ENCODE measurements around the gene PHF21A. TPM values are rescaled to one million over a fixed set of nuclear protein-coding genes. Genes with fewer than 3 reads are reported as not detected.

Gene PHF21A
- polyA plus RNA-seq, 3 donors: 6.2 to 95.2 (median 14.0) TPM

GRCh38 chr11:46114378-46114777, 6.9 kb downstream of the PHF21A start:
- Histone ChIP-seq H3K36me3 (replicated peaks in 1 of 2; ENCODE audit: control insufficient read depth in 1 of 2, insufficient read depth in 2 of 2, low read length in 2 of 2) (no peaks in the 10 kb centered on the region), H2AFZ (ENCODE audit: insufficient read depth, low read depth, low read length, poor library complexity, severe bottlenecking) (no peak overlapping the region), H3K4me3 (replicated peaks in 1 of 3; ENCODE audit: low read depth in 2 of 3, low read length in 3 of 3) (no peak overlapping the region), H3K4me1 (ENCODE audit: control insufficient read depth in 1 of 2, insufficient read depth in 2 of 2, low read length in 2 of 2) (peaks cover 36 to 67% of the 10 kb centered on the region in 2 donors), H3K4me2 (replicated peaks; ENCODE audit: extremely low read depth, low read length, poor library complexity, severe bottlenecking) (no peak overlapping the region), H3K27ac (ENCODE audit: low read depth in 1 of 2, low read length in 2 of 2) (peak overlapping the region in 1 of 2 donors; percentile 63), H3K27me3 (ENCODE audit: control insufficient read depth in 2 of 2, insufficient read depth in 2 of 2, low read length in 2 of 2) (no peaks in the 10 kb centered on the region), H3K79me2 (ENCODE audit: insufficient read depth, low read length) (peaks cover 98% of the 10 kb centered on the region), H3K9ac (ENCODE audit: insufficient read depth, low read length, poor library complexity, severe bottlenecking) (no peak overlapping the region), H4K20me1 (ENCODE audit: insufficient read depth, low read length) (peaks cover 86% of the 10 kb centered on the region), H3K9me3 (replicated peaks in 1 of 2; ENCODE audit: control insufficient read depth in 1 of 2, insufficient read depth in 1 of 2, low read length in 2 of 2) (no peaks in the 10 kb centered on the region)
- TF ChIP-seq CTCF (IDR thresholded peaks at IDR 0.05): no peak
- Mint-ChIP-seq H3K4me3 (no peak overlapping the region), H3K9me3 (peaks cover 0 to 2% (median 0%) of the 10 kb centered on the region in 7 donors), H3K36me3 (peaks cover 3 to 13% of the 10 kb centered on the region in 2 donors), H3K27me3 (ENCODE audit: low read depth in 3 of 3) (no peaks in the 10 kb centered on the region), H3K4me1 (peaks cover 53% of the 10 kb centered on the region), H3K27ac (peak overlapping the region in 2 of 7 donors; percentile 51 to 73)
- no peak for DNase-seq
- no CpG with 5 or more reads among the region's 4 CpGs for WGBS (ENCODE audit: insufficient coverage)
- intact Hi-C loops (cut with micrococcal nuclease): no loop called here

GRCh38 chr11:46112961-46113607, 8.2 kb downstream of the PHF21A start:
- Histone ChIP-seq H3K27ac (ENCODE audit: low read depth in 1 of 2, low read length in 2 of 2) (no peak overlapping the region), H3K9me3 (replicated peaks in 1 of 2; ENCODE audit: control insufficient read depth in 1 of 2, insufficient read depth in 1 of 2, low read length in 2 of 2) (no peaks in the 10 kb centered on the region), H3K27me3 (ENCODE audit: control insufficient read depth in 2 of 2, insufficient read depth in 2 of 2, low read length in 2 of 2) (no peaks in the 10 kb centered on the region), H3K4me3 (replicated peaks in 1 of 3; ENCODE audit: low read depth in 2 of 3, low read length in 3 of 3) (peak overlapping the region in 1 of 3 experiments; percentile 16), H3K79me2 (ENCODE audit: insufficient read depth, low read length) (peaks cover 100% of the 10 kb centered on the region), H3K36me3 (replicated peaks in 1 of 2; ENCODE audit: control insufficient read depth in 1 of 2, insufficient read depth in 2 of 2, low read length in 2 of 2) (no peaks in the 10 kb centered on the region), H3K4me2 (replicated peaks; ENCODE audit: extremely low read depth, low read length, poor library complexity, severe bottlenecking) (peak overlapping the region; percentile 26), H4K20me1 (ENCODE audit: insufficient read depth, low read length) (peaks cover 92% of the 10 kb centered on the region), H3K4me1 (ENCODE audit: control insufficient read depth in 1 of 2, insufficient read depth in 2 of 2, low read length in 2 of 2) (peaks cover 27 to 56% of the 10 kb centered on the region in 2 donors), H3K9ac (ENCODE audit: insufficient read depth, low read length, poor library complexity, severe bottlenecking) (no peak overlapping the region), H2AFZ (ENCODE audit: insufficient read depth, low read depth, low read length, poor library complexity, severe bottlenecking) (no peak overlapping the region)
- Mint-ChIP-seq H3K27ac (peak overlapping the region in 2 of 7 donors; percentile 33 to 43), H3K36me3 (peaks cover 3 to 13% of the 10 kb centered on the region in 2 donors), H3K9me3 (no peaks in the 10 kb centered on the region), H3K27me3 (ENCODE audit: low read depth in 3 of 3) (peaks cover 0 to 1% (median 0%) of the 10 kb centered on the region in 3 donors), H3K4me3 (no peak overlapping the region), H3K4me1 (peaks cover 42% of the 10 kb centered on the region)
- intact Hi-C loops (cut with micrococcal nuclease): no loop called here
- TF ChIP-seq CTCF (IDR thresholded peaks at IDR 0.05): no peak
- no CpG with 5 or more reads among the region's 9 CpGs for WGBS (ENCODE audit: insufficient coverage)
- DNase-seq: peak; percentile 59 to 86 (median 72)

Measured in CD14-positive monocyte (primary cell).